VCaP (cell line): ENCODE results near the gene CENPV.

Source experiments
- H3K27ac ChIP-seq: fragments of 450-650 bp; 2 replicates; pipeline ENCODE4 v1.5.1; 2017
- TF ChIP-seq, protein P1 (sequence below): fragments of 450-650 bp; conservative IDR thresholded peaks from 2 replicates; pipeline ENCODE4 v1.5.1; 2017; ENCODE audit warnings: mild to moderate bottlenecking, moderate library complexity

CENPV gene

GRCh38 chr17:16383216-16383615, 29.9 kb upstream of the CENPV start:
- TF ChIP-seq, protein P1, sequence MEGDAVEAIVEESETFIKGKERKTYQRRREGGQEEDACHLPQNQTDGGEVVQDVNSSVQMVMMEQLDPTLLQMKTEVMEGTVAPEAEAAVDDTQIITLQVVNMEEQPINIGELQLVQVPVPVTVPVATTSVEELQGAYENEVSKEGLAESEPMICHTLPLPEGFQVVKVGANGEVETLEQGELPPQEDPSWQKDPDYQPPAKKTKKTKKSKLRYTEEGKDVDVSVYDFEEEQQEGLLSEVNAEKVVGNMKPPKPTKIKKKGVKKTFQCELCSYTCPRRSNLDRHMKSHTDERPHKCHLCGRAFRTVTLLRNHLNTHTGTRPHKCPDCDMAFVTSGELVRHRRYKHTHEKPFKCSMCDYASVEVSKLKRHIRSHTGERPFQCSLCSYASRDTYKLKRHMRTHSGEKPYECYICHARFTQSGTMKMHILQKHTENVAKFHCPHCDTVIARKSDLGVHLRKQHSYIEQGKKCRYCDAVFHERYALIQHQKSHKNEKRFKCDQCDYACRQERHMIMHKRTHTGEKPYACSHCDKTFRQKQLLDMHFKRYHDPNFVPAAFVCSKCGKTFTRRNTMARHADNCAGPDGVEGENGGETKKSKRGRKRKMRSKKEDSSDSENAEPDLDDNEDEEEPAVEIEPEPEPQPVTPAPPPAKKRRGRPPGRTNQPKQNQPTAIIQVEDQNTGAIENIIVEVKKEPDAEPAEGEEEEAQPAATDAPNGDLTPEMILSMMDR = no peak
- H3K27ac ChIP-seq = no peak overlapping the region

- TF ChIP-seq, protein P1 = no peak
- peak overlapping the region; percentile 94 for H3K27ac ChIP-seq
Observed at GRCh38 chr17:16381496-16381820, 28.2 kb upstream of the CENPV start.

DNA sequence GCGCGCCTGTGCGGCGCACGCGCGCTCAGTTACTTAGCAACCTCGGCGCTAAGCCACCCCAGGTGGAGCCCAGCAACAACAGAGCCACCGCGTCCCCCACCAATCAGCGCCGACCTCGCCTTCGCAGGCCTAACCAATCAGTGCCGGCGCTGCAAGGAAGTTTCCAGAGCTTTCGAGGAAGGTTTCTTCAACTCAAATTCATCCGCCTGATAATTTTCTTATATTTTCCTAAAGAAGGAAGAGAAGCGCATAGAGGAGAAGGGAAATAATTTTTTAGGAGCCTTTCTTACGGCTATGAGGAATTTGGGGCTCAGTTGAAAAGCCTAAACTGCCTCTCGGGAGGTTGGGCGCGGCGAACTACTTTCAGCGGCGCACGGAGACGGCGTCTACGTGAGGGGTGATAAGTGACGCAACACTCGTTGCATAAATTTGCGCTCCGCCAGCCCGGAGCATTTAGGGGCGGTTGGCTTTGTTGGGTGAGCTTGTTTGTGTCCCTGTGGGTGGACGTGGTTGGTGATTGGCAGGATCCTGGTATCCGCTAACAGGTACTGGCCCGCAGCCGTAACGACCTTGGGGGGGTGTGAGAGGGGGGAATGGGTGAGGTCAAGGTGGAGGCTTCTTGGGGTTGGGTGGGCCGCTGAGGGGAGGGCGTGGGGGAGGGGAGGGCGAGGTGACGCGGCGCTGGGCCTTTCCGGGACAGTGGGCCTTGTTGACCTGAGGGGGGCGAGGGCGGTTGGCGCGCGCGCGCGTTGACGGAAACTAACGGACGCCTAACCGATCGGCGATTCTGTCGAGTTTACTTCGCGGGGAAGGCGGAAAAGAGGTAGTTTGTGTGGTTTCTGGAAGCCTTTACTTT, 27.6 kb upstream of the CENPV start, which contains the start of gene UBB:
Gene UBB, plus strand, starts transcription at position 452 of the 856 bp plus-strand sequence. CDS start 817 bp downstream, outside the sequence.
- TF ChIP-seq, protein P1 = no peak
- H3K27ac ChIP-seq = peak within 1 kb of the TSS; percentile 94

- TF ChIP-seq, protein P1 = no peak
Observed at GRCh38 chr17:16379654-16380053, 26.4 kb upstream of the CENPV start.

DNA sequence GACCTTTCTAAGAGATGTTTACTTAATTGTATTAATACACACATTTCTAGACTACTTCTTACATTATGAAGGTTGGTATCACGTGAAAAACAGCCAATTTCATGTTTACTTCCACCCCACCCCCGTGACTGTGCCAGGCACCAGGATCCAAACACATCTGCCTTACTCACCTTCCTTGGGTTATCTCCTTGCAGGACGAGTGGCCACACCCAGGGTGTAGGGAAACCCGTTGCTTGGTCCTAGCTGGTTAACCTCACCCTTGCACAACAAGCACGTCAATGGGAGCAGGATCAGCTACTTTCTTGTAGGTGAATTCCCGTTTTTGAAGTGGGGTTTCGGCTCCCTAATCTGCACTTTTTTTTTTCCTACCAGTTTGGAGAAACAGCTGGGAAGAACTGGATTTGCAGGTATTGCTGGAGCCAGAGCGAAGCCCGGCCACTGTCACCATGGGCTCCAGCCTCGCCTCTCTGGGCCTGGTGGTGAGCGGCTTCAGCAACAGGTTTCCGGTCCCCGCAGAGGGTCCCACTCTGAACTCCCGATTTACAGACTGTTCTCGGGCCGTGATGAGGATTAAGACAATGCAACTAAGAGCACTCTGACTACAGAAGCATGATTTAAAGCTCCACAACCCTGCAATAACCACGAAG, 25.5 kb upstream of the CENPV start:
- H3K27ac ChIP-seq = no peak overlapping the region

More at GRCh38 chr17:16379654-16380053, 26.4 kb upstream of the CENPV start:
- H3K27ac ChIP-seq = no peak overlapping the region

GRCh38 chr17:16377941-16378341, 24.7 kb upstream of the CENPV start:
- no peak overlapping the region for H3K27ac ChIP-seq
- TF ChIP-seq, protein P1 = no peak

More for the DNA sequence above, 25.5 kb upstream of the CENPV start:
- TF ChIP-seq, protein P1 = no peak

DNA sequence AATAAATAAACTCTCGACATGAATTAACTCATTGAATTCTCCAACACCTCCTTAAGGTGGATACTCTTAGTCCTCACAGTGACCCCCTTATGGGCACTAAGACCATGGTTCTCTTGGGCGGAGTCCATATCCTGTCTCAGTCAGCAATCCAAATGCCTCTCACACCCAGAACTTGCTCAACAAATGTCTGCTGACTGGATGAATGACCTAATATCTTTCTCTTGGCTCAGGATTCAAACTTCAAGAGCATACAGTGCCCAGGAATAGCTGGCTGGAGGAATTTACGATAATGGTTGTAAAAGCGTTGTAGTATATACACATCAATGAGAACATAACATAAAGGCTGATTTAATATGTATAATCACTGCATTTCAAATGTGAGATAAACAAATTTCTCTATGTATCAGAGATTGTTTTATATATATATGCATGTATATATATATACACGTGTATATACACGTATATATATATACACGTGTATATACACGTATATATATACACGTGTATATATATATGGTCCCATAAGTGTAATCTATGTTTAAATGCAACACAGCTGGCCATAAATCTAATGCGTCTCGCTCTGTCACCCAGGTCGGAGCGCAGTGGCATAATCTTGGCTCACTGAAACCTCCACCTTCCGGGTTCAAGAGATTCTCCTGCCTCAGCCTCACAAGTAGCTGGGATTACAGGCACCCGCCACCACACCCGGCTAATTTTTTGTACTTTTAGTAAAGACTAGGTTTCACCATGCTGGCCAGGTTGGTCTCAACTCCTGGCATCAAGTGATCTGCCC, 21.1 kb upstream of the CENPV start:
- no peak overlapping the region for H3K27ac ChIP-seq
- TF ChIP-seq, protein P1 = no peak
